Fibroblast of skin of scalp (primary cell): ENCODE results near the gene BRINP1.

ENCODE experiments used
- DNase-seq: peaks from one replicate; pipeline ENCODE4 v3.0.0-alpha.2; 2013

BRINP1 gene

DNA sequence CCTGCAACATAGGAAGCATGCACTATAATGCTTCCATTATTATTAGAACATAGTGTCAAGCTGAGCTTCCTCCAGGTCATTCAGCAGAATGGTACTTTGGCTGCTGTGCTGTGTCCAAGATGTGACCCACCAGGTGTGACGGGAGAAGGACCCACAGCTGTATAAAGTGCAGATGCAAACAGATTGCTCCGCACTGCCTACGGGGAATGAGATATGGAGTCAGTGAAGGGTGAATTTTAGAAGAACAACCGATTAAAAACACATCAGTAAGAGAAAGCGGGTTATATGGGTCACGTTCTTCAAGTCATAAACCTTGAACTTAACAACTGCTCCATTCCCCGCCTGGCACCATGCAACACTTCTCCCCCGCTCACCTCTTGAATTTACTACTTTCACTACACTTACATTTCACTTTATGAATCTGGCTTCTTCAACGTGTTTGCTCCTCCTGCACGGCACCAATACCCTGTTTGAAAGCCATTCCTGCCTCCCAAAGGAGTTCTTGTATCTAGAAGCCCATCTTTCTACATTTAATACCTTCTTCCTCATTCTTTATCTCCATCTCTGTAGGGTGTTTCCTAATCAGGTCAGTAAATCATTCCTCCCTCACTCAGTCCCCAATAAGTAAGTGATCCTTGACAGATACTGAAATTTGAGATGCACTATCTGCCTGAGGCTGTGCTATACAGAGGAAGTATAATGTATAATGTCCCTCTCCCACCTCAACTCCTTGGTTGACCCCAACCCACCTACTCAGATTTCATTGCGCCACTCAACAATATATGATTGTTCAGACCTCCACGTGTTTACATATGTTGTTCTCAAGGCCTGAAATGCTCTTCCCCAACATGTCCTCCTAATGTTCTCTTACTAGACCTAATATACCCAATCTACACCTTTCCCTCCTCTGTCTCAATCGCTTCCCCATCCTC lies 25.9 kb downstream of the BRINP1 start:
- no peak for DNase-seq

DNA sequence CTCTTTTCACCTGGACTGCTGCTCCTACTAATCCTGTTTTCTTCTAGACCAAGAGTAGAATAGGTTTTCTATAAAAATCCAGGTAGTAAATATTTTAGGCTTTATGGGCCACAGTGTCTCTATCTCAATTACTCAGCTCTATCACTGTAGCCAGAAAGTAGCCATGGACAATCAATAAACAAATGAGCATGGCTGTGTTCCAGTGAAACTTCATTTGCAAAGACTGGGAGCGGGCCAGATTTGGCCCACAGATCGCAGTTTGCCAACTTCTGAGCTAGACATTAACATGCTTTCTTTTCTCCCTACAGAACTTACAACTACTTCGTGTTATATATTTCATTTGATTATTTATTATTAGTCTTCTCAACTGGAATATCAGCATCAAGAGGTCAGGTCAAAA lies 30.2 kb downstream of the BRINP1 start:
- no peak for DNase-seq

DNA sequence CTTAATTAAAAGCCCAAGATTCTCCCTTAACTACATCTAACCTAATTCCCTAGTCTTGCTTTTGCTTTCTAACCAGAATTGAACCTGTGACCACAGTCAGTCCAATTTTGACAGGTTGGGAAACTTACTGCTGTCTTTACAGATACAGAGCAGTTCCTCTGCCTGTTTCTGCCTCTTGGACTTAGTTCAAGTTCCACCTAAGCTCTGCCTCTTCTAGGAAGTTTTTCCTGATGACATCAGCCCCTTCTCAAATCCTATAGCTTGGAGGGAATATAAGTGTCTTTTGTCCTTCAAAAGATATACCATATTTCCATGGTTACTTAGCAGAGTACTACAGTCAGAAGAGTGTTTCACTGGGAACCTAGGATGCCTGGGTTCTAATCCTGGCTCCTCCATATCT lies 31.7 kb downstream of the BRINP1 start:
- no peak for DNase-seq

DNA sequence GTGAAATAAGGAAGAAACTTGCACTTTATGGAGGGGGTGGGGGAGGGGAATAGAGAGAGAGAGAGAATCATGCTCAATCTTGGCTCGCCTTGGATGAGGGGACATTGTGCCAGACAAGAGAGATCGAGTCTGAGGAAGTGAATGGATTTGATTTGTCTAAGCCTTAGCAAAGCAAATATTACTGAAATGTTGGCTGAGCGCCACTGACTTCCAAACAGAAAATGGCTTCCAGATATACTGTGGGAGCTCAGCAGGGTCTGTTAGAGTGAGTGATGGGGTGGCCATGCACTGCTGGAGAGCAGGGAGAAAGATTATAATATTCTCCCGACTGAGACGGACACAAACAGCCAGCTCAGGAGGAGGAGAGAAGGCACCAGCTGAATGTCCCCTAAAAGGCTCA lies 34.5 kb downstream of the BRINP1 start:
- no peak for DNase-seq

DNA sequence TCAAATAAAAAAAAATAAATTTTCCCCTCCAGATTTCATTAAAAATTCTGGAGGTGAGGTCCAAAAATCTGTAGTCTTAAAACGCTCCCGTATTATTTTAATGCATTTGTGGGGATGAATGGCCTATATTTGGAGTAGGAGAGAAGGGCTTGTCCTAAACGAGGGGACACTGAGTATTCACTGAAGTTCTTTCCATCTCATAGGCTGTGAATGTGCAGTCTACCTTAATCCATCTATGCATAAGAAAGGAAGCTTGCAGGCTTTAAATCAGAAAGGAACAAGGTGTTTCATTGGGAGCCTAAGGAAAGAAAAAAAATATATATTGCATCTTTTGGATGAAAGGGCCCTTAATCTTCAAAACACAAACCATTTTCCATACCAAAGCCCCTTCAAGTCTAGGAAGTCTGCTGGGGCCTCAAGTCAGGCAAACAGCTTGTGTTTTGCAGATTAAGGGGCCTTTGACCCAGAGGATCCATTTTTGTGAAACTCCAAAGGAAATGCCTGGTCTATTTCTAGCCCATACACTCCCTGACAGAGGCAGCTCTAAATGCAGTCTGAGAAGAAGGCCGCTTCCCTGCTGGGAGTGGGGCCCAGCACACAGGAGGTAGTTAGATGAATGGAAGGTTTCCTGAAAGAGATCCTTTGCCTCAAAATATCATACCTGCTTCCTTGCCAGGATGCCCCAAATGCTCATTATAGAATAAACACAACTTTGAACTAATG lies 35.6 kb downstream of the BRINP1 start:
- no peak for DNase-seq

DNA sequence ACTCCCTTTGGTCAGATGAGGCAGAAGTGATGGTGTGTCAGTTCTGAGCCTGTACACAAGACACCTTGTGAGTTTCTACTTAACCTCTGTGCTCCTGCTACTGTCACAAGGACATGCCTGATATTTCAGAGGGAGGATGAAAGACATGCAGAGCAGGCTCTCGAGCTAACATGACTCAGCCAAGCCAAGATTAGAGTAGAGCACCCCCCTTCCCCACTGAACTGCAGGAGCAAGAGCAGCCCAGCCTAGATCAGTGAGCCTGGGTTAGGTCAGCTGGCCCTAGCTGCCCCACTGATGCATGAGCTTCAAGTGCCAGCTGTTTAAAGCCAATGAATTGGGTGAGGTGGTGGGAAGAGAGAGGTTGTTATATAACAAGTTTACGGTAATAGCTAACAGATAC lies 36.7 kb downstream of the BRINP1 start:
- no peak for DNase-seq

DNA sequence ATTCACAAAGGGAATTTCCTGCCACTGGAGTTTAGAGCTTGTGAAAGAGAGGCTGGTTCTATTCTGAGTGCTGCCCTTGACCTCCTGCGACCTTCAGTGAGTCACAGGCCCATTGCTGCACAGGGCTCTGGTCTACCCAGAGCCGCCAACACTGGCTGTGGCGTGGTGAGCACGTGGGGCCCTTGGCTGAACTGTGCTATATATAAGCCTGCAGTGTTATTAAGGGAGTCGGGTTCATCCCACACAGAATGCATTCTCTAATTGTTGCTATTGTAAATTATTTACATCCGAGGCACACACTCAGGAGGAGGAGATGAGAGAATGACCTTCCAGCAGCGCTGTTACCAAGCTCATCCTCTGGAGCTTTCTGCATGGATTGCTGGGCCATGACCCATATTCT lies 47.1 kb downstream of the BRINP1 start:
- DNase-seq = no peak

DNA sequence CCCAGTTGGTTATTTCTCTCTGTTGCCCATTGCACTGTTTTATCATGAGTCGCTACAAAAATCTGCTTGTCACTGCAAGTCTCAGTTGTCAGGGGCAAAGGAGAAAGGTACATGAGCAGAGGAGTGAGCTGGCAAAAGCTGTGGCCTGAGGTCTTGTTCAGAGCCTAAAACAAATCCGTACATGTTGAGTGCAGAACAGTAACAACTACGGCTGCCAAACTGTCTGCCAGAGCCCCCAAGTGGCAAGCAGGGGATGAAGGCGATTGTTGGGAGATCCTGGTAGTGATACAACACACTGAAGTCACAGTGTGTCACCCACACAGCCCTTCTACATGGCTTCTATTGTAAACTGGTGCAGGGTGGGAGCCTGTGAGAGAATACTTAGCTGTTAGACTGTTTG lies 50.9 kb downstream of the BRINP1 start:
- DNase-seq = no peak

DNA sequence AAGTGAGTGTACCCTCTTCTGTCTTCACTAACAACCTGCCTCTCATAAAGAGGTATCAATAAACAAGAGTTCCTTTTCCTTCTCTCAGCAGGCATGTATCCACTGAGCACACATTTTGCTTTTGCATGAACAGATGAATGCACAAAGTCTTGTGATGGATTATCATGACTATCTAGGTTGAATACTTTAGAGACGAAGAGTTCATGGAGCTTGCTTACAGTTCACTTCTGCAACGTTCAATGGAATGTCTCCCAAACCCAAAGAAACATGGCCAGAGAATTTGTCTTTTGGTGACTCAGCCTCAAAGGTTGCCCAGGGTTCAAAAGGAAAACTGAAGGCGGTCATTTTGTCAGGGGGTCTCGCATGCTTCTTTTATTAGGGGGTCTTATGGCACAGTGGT lies 55.4 kb downstream of the BRINP1 start:
- no peak for DNase-seq

DNA sequence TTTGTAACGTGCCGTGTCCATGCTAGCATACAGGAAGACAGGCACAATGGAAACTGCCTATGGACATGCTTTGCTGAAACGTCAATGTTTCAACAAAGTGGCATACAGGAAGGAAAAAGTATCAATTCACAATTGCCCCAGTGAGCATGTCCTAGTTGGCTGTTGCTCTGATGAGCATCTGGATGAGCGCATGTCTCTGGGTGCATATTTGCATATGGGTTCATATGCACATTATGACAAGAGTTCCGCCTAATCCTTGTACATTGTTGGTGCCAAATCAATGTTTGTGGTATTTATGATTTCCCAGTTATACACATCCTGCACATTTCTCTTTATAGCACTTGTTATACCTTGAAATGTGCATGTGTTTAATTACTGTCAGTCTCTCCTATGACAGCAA lies 58.5 kb downstream of the BRINP1 start:
- no peak for DNase-seq

DNA sequence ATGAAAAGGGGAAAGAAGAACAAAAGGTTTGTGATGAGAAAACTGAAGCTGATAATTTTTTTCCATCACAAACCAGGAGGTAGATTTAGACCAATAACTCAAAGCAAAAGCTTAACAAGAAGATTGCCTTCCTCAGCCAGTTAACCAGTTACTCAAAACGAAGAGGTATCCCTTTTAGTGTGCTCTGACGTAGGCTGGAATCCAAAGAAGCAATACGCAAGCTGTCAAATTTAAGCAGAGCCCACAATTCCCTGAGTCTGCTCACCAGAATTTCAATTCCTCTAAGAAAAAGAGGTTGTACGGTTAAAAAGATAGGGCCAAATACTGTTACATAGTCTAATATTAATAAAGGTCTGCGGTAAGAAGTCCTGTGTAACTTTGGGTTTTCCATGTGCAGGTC lies 61.8 kb downstream of the BRINP1 start:
- DNase-seq = no peak

DNA sequence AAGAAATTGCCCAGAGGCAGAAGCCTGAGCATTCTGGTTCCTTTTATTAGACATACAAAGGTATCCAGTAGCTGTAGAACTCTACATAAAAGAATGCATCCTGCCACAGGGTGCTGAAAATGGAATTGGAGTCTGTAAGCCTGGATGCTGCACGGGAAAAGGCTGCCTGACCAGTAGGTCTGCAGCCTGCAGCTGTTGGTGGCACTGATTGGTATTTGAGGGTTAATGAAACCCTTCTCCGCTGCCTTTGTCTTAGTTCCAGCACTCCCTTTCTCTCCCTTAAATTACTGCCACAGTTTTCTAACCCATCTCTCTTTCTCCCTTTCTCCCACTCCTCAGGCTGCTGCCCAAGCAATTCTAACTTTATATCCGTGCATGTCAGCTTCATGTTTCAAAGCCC lies 64.7 kb downstream of the BRINP1 start:
- DNase-seq = no peak

DNA sequence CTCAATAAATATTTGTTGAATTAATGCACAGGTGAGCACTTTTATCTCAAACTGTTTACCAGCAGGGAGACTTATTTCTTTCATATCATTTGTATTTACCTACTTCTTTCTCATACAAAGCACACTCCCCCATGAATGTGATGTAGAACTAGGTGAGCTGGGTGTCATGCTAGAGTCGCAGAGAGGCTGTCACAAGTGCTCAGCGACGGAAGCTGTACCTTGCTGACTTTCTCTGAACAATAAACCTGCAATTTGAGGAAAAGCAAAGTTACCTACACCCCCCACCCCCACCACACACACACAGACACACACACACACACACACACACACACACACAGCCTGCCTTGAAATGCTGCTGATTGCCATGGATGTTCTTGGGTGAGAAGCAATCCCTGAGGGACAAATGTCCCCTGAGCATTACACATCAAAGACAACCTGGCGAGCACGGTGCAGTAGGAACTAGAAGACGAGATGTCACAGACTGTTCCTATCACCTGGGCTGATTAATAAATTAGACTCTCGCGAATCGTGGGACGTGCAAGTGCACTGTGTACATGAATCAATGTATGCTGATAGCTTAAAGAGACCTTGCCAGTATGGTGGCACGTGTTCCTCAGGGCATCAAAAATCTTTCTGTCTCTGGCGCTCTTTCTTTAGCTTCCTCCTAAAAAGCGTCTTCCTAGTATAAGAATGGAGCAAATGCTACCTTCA lies 66.1 kb downstream of the BRINP1 start:
- no peak for DNase-seq

DNA sequence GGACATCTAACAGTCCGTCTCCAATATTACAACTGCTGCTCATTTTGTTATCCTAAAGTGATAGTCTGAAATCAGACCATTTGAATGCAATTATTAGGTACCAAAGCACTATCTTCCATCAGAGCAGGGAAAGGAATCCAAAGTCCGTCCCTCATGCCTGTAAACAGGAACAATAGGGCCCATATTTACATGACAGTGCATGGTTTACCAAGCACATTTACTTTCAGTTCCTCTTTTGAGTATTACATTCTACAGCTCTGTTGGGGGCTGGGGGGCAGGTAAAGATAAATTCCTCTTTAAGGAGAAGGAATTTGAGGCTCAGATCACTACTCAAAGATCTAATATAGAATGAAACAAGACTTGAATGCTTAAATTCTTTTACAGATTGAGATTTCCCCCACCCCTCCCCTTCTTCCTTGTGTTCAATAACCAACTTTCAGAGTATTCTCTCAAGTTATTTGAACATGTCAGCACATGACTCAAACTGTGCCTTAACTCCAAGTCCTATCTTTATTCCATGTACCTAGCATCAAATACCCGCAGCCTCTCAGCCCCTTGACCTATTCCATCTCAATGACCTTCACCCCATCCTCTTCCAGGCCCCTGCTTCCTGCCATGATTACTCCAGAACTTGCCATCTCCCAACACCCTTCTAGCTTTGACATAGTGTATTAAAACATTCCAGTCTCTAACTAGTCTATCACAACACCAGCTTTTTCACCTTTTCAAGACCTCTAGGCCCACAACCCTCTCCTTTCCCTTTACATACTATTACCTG lies 71.0 kb downstream of the BRINP1 start:
- no peak for DNase-seq

DNA sequence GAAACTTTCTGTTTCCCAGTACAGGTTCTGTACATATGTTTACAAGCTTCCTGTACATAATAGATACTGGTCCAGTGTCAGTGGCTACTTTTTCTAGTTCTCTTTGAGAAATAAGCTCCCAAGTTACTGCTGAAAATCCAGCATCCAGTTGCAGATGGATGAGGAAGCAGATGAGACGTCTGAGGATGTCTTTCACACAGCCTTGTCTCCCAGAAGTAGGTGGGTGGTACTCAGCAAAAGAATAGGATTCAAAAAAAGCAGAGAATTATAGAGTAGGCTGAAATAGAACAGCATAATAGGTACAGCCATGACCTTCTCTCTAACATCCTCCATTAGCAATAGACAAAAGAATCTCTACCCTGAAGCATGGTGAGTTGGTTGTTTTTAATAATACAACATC lies 77.7 kb downstream of the BRINP1 start:
- no peak for DNase-seq

DNA sequence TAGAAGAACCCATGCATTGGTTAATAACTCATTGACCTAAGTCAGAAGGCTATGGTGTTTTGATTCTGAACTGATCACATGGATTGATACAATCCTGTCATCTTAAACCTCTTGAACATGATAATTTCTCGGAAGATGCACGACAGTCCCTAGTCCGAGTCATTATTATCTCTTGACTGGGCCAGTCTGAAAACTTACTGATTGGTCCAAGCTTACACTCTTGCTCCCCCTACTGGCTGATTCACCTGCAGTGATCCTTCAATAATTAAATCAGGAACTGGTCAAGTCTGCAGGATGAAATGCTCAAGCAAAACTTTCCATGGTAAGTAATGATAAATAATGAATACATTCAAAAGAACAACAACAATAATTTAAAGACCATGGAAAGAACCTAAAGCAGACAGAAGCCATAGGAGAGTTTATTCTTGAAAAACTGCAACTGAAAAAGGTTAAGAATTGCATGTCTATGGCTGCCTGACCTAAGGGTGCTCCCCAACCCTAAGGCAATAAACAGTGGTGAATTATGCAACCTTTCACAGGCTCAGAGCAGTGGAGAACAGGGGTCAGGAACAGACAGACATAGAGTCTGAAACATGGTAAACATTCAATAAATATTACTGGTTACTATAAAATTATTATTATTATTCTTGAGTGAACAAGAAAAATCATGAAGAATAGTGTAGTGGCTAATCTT lies 79.3 kb downstream of the BRINP1 start:
- peak; percentile 51 for DNase-seq

DNA sequence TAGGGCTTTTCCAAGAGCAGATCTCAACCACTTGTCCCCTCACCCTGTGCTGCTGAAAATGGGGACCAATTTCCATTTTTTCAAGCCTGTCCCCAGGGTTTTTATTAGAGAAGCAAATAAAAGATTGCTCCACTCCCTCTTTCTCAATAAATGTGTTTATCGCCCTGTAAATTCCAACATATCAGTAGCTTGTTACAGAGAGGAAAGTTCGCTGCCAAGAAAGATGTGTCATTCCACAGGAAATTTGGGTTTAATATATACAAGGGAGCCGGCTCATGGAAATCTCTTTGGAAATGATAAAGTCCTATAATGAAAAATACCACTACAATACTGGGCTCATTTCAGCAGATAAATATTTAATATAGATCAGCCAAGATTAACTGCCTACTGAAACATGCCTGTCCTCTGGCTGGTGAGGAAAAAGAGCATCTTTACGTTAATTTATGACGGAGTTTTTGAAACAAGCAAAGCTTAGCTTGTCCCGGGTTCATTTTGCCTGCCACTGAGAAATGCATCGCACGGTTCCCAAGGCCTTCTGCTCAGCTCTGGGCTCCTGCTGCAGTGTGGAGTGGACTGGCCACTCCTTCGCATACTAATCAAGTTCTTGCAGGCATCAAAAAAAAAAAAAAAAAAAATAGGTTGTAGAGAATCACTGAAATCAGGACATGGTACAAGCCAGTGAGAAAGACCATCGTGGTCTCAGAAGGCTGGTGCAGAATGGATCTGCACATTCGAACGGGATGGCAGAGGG lies 84.5 kb downstream of the BRINP1 start:
- DNase-seq = peak; percentile 1

DNA sequence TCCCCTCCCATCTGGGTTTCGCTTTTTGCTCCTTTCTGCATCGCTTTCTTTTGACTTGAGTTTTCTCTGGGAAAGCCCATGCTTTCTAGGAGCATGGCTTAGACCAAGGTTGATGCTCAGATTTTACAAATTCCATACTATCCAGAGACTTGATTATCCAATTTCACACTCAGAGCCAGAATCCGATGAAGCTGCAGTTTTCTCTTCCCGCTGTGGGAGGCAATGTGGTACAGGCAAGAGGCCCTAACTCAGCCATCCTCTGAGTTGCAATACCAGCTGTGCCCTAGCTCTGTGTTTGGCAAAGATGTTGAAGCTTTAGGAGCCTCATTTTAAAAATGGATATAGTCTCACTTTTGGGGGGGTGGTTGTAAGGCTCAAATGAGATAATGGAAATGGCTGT lies 85.1 kb downstream of the BRINP1 start:
- no peak for DNase-seq

DNA sequence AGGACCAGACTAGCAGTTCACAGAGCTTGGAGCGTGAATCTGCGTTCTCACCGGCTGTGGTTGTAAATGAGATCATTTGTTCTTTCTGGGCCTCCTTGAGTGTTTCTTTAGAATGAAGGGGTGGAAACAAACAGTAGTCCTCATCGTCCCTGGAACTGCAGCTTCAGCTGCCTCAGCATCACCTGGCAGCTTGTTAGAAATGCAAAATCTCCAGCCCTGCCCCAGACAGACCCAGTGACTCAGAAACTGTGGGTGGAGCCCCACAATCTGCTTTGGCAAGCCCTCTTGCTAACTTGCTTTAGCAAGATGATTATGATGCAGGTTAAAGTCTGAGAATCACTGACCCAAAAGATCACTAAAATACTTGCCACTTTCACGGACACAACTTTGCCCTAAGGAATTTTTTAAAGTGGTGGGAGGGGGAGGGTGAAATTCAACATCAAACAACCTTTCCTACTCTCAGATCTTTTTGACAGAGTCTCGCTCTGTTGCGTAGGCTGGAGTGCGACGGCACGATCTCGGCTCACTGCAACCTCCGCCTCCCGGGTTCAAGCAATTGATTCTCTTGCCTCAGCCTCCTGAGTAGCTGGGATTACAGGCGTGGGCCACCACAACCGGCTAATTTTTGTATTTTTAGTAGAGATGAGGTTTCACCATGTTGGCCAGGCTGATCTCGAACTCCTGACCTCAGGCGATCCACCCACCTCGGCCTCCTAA lies 86.0 kb downstream of the BRINP1 start:
- no peak for DNase-seq

DNA sequence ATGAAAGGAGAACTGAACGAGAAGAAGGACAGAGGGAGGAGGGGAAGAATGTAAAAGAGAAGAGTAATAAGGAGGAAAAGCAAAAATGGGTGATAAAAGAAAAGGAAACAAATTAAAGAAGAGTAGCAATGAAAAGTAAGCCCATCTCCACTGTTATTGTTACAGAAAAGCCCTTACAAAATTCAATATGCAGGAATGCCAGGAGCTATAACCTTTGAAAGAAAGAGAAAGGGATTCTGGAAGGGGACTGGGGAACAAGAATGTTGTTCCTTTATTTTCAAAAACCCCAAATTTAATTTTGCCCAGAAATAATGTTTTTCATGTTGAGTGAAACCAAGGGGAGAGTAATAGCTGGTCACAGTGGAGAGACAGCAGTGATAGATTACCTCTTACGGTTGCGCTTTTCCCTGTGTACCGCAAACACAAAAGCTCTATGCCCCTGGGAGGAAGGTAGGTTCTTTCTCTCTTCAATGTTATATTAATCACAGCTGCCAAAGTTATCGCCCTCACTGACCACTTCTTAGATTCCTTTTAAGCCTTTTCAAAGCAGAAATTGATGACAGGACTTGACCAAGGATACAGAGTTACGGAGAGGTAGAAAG lies 86.7 kb downstream of the BRINP1 start:
- DNase-seq = no peak
